GM13976 (cell line): ENCODE data around the gene PTPN7.

Experiments
- DNase-seq: peaks from one replicate; pipeline ENCODE4 v3.0.0; 2012; ENCODE audit warnings: low spot score
- CTCF ChIP-seq: IDR thresholded peaks from 2 replicates; pipeline ENCODE4 v1.5.1; 2012; ENCODE audit warnings: borderline replicate concordance, mild to moderate bottlenecking; ENCODE audit not compliant: insufficient read depth; ENCODE audit errors: extremely low read depth, missing control alignments, control extremely low read depth
- in situ Hi-C: fragments of 300-500 bp; cut with MboI; formaldehyde crosslinking; loops from one replicate; pipeline ENCODE4 v1.12.0; 2022; ENCODE audit warnings: low sequenced_read_pairs, mixed read lengths, inconsistent platforms; ENCODE audit not compliant: unreplicated experiment

Gene PTPN7

GRCh38 chr1:202124142-202124541 lies 36.3 kb downstream of the PTPN7 start:
- in situ Hi-C loops: loop anchor here (25.0 kb wide), 1 partner anchor 237 kb away; the partner anchor contains the start of gene SHISA4
- TF ChIP-seq CTCF: no peak
- DNase-seq: no peak

- no peak for DNase-seq
- no peak for TF ChIP-seq CTCF
- in situ Hi-C loops: loop anchor here (25.0 kb wide), 1 partner anchor 236 kb away; the partner anchor contains the start of gene SHISA4
These were observed 37.0 kb downstream of the PTPN7 start for GRCh38 chr1:202123336-202123813.

DNA sequence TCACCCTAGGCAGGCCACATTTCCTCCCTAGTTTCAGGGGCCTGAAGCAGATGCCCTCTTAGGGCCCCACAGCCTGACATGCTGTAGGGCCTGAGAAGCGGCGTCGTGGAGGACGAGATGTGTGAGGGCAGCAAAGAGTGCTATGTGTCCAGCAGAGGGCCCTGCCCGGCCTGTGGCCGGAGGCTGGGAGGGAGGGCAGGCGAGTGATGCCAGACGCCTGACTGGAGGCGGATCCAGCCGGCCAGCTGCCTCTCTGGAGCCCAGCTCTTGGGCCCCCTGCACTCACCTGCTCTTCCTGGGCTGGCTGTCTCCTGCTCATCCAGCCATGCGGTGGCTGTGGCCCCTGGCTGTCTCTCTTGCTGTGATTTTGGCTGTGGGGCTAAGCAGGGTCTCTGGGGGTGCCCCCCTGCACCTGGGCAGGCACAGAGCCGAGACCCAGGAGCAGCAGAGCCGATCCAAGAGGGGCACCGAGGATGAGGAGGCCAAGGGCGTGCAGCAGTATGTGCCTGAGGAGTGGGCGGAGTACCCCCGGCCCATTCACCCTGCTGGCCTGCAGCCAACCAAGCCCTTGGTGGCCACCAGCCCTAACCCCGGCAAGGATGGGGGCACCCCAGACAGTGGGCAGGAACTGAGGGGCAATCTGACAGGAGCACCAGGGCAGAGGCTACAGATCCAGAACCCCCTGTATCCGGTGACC lies 37.6 kb downstream of the PTPN7 start, which contains the start of gene GPR37L1:
Gene GPR37L1 (plus strand): TSS at position 279 of the 697 bp plus-strand sequence. CDS start 47 bp downstream, at position 326.
- DNase-seq: no peak
- in situ Hi-C loops: loop anchor here (25.0 kb wide), 1 partner anchor 235 kb away; the partner anchor contains the start of gene SHISA4
- TF ChIP-seq CTCF: no peak

GRCh38 chr1:202121006-202121405 lies 39.4 kb downstream of the PTPN7 start:
- in situ Hi-C loops: loop anchor here (25.0 kb wide), 1 partner anchor 234 kb away; the partner anchor contains the start of gene SHISA4
- TF ChIP-seq CTCF: no peak
- DNase-seq: no peak

- DNase-seq: no peak
- in situ Hi-C loops: loop anchor here (5.0 to 25.0 kb wide), 2 partner anchors 116 to 231 kb away; partner anchors contain the start of gene SHISA4
- TF ChIP-seq CTCF: no peak
These were observed 42.5 kb downstream of the PTPN7 start for GRCh38 chr1:202117898-202118371.

GRCh38 chr1:202116287-202116686 lies 44.1 kb downstream of the PTPN7 start:
- in situ Hi-C loops: loop anchor here (5.0 to 25.0 kb wide), 2 partner anchors 114 to 229 kb away; partner anchors contain the start of gene SHISA4
- no peak for DNase-seq

More at GRCh38 chr1:202116287-202116686, 44.1 kb downstream of the PTPN7 start:
- TF ChIP-seq CTCF: no peak
